T-helper 17 cell (primary cell): ENCODE data around the gene PDGFB. TPM values are rescaled to one million over a fixed set of nuclear protein-coding genes. Genes with fewer than 3 reads are reported as not detected.

Experiments used
- ATAC-seq: fragments of 150-1000 bp; cut with Tn5 transposase; 2 replicates; pipeline ENCODE4 v1.10.0; 2021; ENCODE audit warnings: mild to moderate bottlenecking, moderate library complexity
- DNase-seq, 3 donors: peaks; one replicate each; pipeline versions ENCODE4 v3.0.0 to v3.0.0-alpha.2; 2020 to 2021
- H3K9me3 ChIP-seq: one replicate; pipeline ENCODE4 v1.7.0; 2013; ENCODE audit warnings: low read length, mild to moderate bottlenecking; ENCODE audit not compliant: control insufficient read depth, poor library complexity, severe bottlenecking
- H3K27ac Mint-ChIP-seq: one replicate; pipeline ENCODE4 v1.8.0; 2022; ENCODE audit warnings: mild to moderate bottlenecking, moderate library complexity, mixed read lengths
- H3K27me3 Mint-ChIP-seq: one replicate; pipeline ENCODE4 v1.8.0; 2022; ENCODE audit warnings: mixed read lengths
- H3K36me3 Mint-ChIP-seq: one replicate; pipeline ENCODE4 v1.8.0; 2022; ENCODE audit warnings: low read depth, mixed read lengths
- H3K4me1 Mint-ChIP-seq: one replicate; pipeline ENCODE4 v1.8.0; 2022; ENCODE audit warnings: mild to moderate bottlenecking, mixed read lengths
- H3K4me3 Mint-ChIP-seq: one replicate; pipeline ENCODE4 v1.8.0; 2022; ENCODE audit warnings: mild to moderate bottlenecking, moderate library complexity, mixed read lengths
- total RNA-seq, 4 donors: library from RNA in 2 of 4; stranded (reverse) in 2 of 4; gene quantifications; one replicate each; pipeline ENCODE4 v1.2.3 and lab custom pipeline; 2022 to 2026

Gene PDGFB
- total RNA-seq, 2 donors from 2014 or later = 2.8 to 4.4 TPM

GRCh38 chr22:39269095-39269790 lies 24.5 kb upstream of the PDGFB start:
- H3K9me3 ChIP-seq = no peaks in the 10 kb centered on the region
- Mint-ChIP-seq H3K4me3 (no peak overlapping the region), H3K27ac (no peak overlapping the region), H3K27me3 (no peaks in the 10 kb centered on the region), H3K4me1 (peaks cover 2% of the 10 kb centered on the region), H3K36me3 (peaks cover 2% of the 10 kb centered on the region)
- DNase-seq (no peak), ATAC-seq (no peak)

GRCh38 chr22:39268645-39269044 lies 23.9 kb upstream of the PDGFB start:
- Mint-ChIP-seq H3K27ac (no peak overlapping the region), H3K27me3 (no peaks in the 10 kb centered on the region), H3K4me1 (peaks cover 2% of the 10 kb centered on the region), H3K4me3 (no peak overlapping the region), H3K36me3 (peaks cover 2% of the 10 kb centered on the region)
- H3K9me3 ChIP-seq = no peaks in the 10 kb centered on the region
- ATAC-seq = no peak
- no peak for DNase-seq

GRCh38 chr22:39267974-39268373 lies 23.2 kb upstream of the PDGFB start:
- Mint-ChIP-seq H3K36me3 (peaks cover 2% of the 10 kb centered on the region), H3K4me1 (peaks cover 2% of the 10 kb centered on the region), H3K27ac (no peak overlapping the region), H3K4me3 (no peak overlapping the region), H3K27me3 (no peaks in the 10 kb centered on the region)
- DNase-seq (no peak), ATAC-seq (no peak)
- no peaks in the 10 kb centered on the region for H3K9me3 ChIP-seq

GRCh38 chr22:39266398-39267030 lies 21.7 kb upstream of the PDGFB start:
- Mint-ChIP-seq H3K36me3 (peaks cover 2% of the 10 kb centered on the region), H3K27ac (no peak overlapping the region), H3K4me1 (peaks cover 2% of the 10 kb centered on the region), H3K4me3 (peak overlapping the region; percentile 45), H3K27me3 (no peaks in the 10 kb centered on the region)
- H3K9me3 ChIP-seq = no peaks in the 10 kb centered on the region
- no peak for DNase-seq
- ATAC-seq = no peak

- Mint-ChIP-seq H3K27ac (no peak overlapping the region), H3K4me3 (no peak overlapping the region), H3K27me3 (no peaks in the 10 kb centered on the region), H3K36me3 (peaks cover 2% of the 10 kb centered on the region), H3K4me1 (peaks cover 2% of the 10 kb centered on the region)
- no peak for ATAC-seq
- no peak for DNase-seq
- H3K9me3 ChIP-seq = no peaks in the 10 kb centered on the region
Measured at GRCh38 chr22:39265143-39265886, 20.5 kb upstream of the PDGFB start.

GRCh38 chr22:39264349-39265038 lies 19.7 kb upstream of the PDGFB start:
- no peaks in the 10 kb centered on the region for H3K9me3 ChIP-seq
- Mint-ChIP-seq H3K36me3 (peaks cover 2% of the 10 kb centered on the region), H3K27me3 (no peaks in the 10 kb centered on the region), H3K27ac (no peak overlapping the region), H3K4me1 (peaks cover 2% of the 10 kb centered on the region), H3K4me3 (no peak overlapping the region)
- no peak for ATAC-seq
- DNase-seq = no peak

DNA sequence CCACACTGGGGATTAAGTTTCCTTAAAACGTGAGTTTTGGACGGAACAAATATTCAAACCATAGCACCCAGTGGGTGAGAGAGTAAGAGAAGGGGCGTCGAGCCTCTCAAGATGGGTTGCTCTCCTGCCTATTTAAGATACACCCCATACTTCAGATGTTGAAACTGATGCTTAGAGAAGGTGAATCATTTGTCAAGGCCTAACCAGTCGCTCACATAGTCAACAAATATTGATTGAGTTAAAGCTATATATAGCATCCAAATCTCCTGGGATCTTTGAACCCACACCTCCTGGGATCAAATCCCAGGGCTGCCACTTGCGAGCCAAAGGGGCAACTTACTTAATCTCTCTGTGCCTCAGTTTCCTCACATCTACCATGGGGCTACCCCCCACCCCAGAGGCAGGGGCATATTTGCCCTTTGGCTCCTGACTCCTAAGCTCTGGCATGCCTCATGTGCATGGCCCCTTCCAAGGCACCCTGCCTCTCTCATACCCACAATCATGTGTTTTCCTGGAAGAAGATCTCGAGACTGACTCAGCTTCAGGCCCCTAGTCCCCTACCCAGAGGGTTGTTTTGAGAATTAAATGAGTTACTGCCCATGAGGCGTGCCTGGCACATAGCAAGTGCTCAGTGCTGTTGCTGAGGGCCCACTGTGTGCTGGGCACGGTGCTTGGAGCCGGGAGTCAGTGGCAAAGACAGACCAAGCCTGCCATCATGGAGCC lies 19.0 kb upstream of the PDGFB start:
- no peaks in the 10 kb centered on the region for H3K9me3 ChIP-seq
- peaks cover 2% of the 10 kb centered on the region for H3K36me3 Mint-ChIP-seq
- no peaks in the 10 kb centered on the region for H3K27me3 Mint-ChIP-seq
- ATAC-seq (no peak), DNase-seq (no peak)
- H3K4me1 Mint-ChIP-seq = peaks cover 2% of the 10 kb centered on the region
- H3K27ac Mint-ChIP-seq = no peak overlapping the region
- H3K4me3 Mint-ChIP-seq = no peak overlapping the region

GRCh38 chr22:39259666-39260065 lies 14.9 kb upstream of the PDGFB start:
- H3K27ac Mint-ChIP-seq = no peak overlapping the region

GRCh38 chr22:39257901-39258475 lies 13.2 kb upstream of the PDGFB start:
- ATAC-seq (no peak), DNase-seq (no peak)
- Mint-ChIP-seq H3K4me3 (no peak overlapping the region), H3K27me3 (peaks cover 7% of the 10 kb centered on the region), H3K27ac (no peak overlapping the region), H3K4me1 (peaks cover 12% of the 10 kb centered on the region), H3K36me3 (peaks cover 2% of the 10 kb centered on the region)
- H3K9me3 ChIP-seq = no peaks in the 10 kb centered on the region

More at GRCh38 chr22:39259666-39260065, 14.9 kb upstream of the PDGFB start:
- peaks cover 8% of the 10 kb centered on the region for H3K4me1 Mint-ChIP-seq
- H3K36me3 Mint-ChIP-seq = peaks cover 2% of the 10 kb centered on the region
- H3K4me3 Mint-ChIP-seq = no peak overlapping the region
- ATAC-seq (no peak), DNase-seq (no peak)
- H3K9me3 ChIP-seq = no peaks in the 10 kb centered on the region
- H3K27me3 Mint-ChIP-seq = peaks cover 7% of the 10 kb centered on the region

DNA sequence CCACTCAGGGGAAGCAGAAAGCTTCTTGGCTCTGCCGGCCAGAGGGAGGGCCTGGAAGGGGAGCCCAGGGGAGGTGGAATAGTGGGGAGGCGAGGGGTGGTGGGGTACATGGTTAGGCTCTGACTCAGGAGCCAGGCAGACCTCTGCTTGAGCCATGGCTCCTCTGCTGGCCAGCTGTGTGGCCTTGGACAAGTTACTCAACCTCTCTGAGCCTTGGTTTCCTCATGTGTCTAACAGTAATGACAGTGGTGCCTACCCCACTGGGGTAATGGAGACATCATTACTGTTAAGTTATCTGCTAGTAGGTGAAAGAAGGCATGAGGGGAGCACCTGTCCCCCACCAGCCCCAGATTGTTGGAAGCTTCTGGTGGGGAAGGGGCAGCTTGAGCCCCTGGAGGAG lies 12.2 kb upstream of the PDGFB start:
- peak overlapping the region; percentile 51 for H3K27ac Mint-ChIP-seq
- no peaks in the 10 kb centered on the region for H3K9me3 ChIP-seq
- no peak for ATAC-seq
- no peak for DNase-seq
- H3K27me3 Mint-ChIP-seq = peaks cover 15% of the 10 kb centered on the region
- no peak overlapping the region for H3K4me3 Mint-ChIP-seq
- peaks cover 17% of the 10 kb centered on the region for H3K4me1 Mint-ChIP-seq
- H3K36me3 Mint-ChIP-seq = peaks cover 2% of the 10 kb centered on the region

GRCh38 chr22:39256186-39256552 lies 11.4 kb upstream of the PDGFB start:
- H3K9me3 ChIP-seq = no peaks in the 10 kb centered on the region
- Mint-ChIP-seq H3K27me3 (peaks cover 22% of the 10 kb centered on the region), H3K27ac (peak overlapping the region; percentile 51), H3K4me1 (peaks cover 17% of the 10 kb centered on the region), H3K4me3 (no peak overlapping the region), H3K36me3 (peaks cover 2% of the 10 kb centered on the region)
- DNase-seq (no peak), ATAC-seq (no peak)

- Mint-ChIP-seq H3K4me1 (peaks cover 17% of the 10 kb centered on the region), H3K36me3 (no peaks in the 10 kb centered on the region), H3K27me3 (peaks cover 25% of the 10 kb centered on the region), H3K27ac (peak overlapping the region; percentile 81), H3K4me3 (no peak overlapping the region)
- ATAC-seq (no peak), DNase-seq (no peak)
- no peaks in the 10 kb centered on the region for H3K9me3 ChIP-seq
Measured at GRCh38 chr22:39255449-39256185, 10.8 kb upstream of the PDGFB start.
